Gastroesophageal sphincter (tissue), 3 donors: ENCODE measurements around the gene ZCCHC24.

Experiments used
- POLR2A ChIP-seq, 2 donors: fragments of 450-650 bp; IDR thresholded peaks; one replicate each; pipeline ENCODE4 v1.6.1; 2017; ENCODE audit warnings: antibody characterized with exemption in 2 of 2, mild to moderate bottlenecking in 2 of 2, moderate library complexity in 1 of 2
- POLR2AphosphoS5 ChIP-seq: sonication (generic); formaldehyde crosslinking; IDR thresholded peaks from one replicate; pipeline ENCODE4 v1.6.1; 2017; ENCODE audit warnings: antibody characterized with exemption
- TF ChIP-seq, protein P1 (sequence below), 4 experiments: fragments of 200-600 bp in 2 of 4; fragments of 450-650 bp in 2 of 4; sonication (generic) in 1 of 4; IDR thresholded peaks; one replicate each; pipeline ENCODE4 v1.5.1; 2017 to 2019; ENCODE audit warnings: antibody characterized with exemption in 4 of 4, mild to moderate bottlenecking in 2 of 4, moderate library complexity in 2 of 4

DNA sequence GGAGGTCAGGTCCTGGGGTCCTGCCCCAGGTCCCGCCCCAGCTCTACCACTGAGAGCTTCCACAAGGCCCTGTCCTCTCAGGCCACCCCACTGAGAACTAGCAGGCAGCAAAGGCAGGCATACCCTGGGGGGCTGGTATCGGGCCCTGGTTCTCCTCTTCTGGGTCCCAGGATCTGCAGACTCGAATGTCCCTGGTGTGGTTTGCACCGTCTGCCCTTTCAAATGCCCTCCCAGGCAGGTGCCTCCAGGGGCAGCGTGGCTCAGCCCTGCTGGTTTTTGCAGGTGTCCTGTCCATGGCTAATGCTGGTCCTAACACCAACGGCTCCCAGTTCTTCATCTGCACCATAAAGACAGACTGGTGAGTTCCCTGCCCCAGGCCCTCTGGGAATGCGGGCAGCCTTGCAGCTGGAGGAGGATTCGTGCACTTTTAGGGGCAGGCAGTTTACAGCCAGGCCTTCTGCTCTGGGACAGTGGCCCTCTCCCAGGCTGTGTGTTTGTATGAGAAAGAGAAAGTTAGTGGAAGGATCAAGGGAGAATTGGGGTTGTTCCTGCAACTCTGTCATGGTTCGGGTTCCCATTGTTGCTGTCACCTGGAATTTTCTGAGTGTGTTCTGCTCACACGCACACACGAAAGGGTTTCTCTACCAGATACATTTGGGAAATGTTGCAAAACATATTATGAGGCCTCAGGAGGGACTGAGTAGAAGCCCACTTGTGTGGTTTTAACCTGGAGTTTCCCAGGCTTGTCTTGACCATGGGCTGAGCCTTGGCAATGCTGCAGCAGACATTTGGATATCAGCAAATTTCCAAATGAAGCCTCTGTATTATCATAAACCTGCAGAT is 93.2 kb downstream of the ZCCHC24 start:
- TF ChIP-seq, protein P1, sequence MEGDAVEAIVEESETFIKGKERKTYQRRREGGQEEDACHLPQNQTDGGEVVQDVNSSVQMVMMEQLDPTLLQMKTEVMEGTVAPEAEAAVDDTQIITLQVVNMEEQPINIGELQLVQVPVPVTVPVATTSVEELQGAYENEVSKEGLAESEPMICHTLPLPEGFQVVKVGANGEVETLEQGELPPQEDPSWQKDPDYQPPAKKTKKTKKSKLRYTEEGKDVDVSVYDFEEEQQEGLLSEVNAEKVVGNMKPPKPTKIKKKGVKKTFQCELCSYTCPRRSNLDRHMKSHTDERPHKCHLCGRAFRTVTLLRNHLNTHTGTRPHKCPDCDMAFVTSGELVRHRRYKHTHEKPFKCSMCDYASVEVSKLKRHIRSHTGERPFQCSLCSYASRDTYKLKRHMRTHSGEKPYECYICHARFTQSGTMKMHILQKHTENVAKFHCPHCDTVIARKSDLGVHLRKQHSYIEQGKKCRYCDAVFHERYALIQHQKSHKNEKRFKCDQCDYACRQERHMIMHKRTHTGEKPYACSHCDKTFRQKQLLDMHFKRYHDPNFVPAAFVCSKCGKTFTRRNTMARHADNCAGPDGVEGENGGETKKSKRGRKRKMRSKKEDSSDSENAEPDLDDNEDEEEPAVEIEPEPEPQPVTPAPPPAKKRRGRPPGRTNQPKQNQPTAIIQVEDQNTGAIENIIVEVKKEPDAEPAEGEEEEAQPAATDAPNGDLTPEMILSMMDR (IDR thresholded peaks at IDR 0.05), result no peak
- TF ChIP-seq POLR2A (IDR thresholded peaks at IDR 0.05) (no peak), POLR2AphosphoS5 (no peak)
